ENCODE measurements around the gene C4orf54.

DNA sequence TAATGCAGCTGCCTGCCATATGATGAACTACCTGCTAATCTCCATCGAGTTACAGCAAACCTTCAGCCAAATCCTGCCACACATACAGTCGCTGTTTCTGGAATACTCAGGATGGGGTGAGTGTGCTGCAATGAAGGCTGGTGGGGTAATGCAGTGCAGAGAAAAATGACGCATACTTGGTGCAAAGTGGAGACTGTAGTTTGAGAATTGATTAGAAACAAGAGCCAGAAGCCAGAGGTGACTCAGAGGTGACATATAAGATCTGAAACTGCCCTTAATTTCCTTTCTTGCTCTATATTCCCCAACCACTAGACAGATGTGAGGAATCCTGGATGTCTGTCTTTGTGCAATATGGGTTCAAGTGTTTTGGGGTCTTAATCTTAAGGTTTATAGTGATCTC is 22.0 kb downstream of the C4orf54 start:
- TF ChIP-seq POLR2A (IDR thresholded peaks at IDR 0.05): no peak
- no peak for TF ChIP-seq CTCF (IDR thresholded peaks at IDR 0.05)

Data from right lobe of liver (tissue), 4 donors.